Progenitor cell of endocrine pancreas (in vitro differentiated cells): ENCODE results near the gene PAK5. TPM values are rescaled to one million over a fixed set of nuclear protein-coding genes. Genes with fewer than 3 reads are reported as not detected.

Source experiments
- DNase-seq: peaks from one replicate; pipeline ENCODE4 v3.0.0; 2021; ENCODE audit warnings: low spot score; ENCODE audit not compliant: unreplicated experiment
- H3K27ac Mint-ChIP-seq: 2 replicates; pipeline ENCODE4 v1.8.0; 2021; ENCODE audit warnings: mild to moderate bottlenecking, moderate library complexity, mixed read lengths
- H3K27me3 Mint-ChIP-seq: 2 replicates; pipeline ENCODE4 v1.8.0; 2021; ENCODE audit warnings: mixed read lengths
- H3K36me3 Mint-ChIP-seq: 2 replicates; pipeline ENCODE4 v1.8.0; 2022; ENCODE audit warnings: mixed read lengths; ENCODE audit not compliant: insufficient read depth
- H3K4me1 Mint-ChIP-seq: 2 replicates; pipeline ENCODE4 v1.8.0; 2021; ENCODE audit warnings: low read depth, mixed read lengths
- H3K4me3 Mint-ChIP-seq: 2 replicates; pipeline ENCODE4 v1.8.0; 2021; ENCODE audit warnings: low read depth, mild to moderate bottlenecking, moderate library complexity, mixed read lengths
- H3K9me3 Mint-ChIP-seq: 2 replicates; pipeline ENCODE4 v1.8.0; 2021; ENCODE audit warnings: low read depth, mixed read lengths
- CTCF ChIP-seq: fragments of 200-600 bp; sonication (generic); IDR thresholded peaks from one replicate; pipeline ENCODE4 v1.5.0; 2021; ENCODE audit warnings: antibody characterized with exemption, mild to moderate bottlenecking; ENCODE audit not compliant: unreplicated experiment
- total RNA-seq: library from RNA; stranded (reverse); gene quantifications from 2 replicates; pipeline ENCODE4 v1.2.1, GENCODE V29; 2021

Gene PAK5
- total RNA-seq, 1 donor from 2014 or later: 12.2 TPM

GRCh38 chr20:9755301-9755700, 83.6 kb downstream of the PAK5 start:
- no peak for TF ChIP-seq CTCF
- H3K4me1 Mint-ChIP-seq: peaks cover 31% of the 10 kb centered on the region
- H3K36me3 Mint-ChIP-seq: peaks cover 1% of the 10 kb centered on the region
- no peak overlapping the region for H3K27ac Mint-ChIP-seq
- H3K27me3 Mint-ChIP-seq: no peaks in the 10 kb centered on the region
- H3K9me3 Mint-ChIP-seq: peaks cover 2% of the 10 kb centered on the region
- DNase-seq: no peak
- no peak overlapping the region for H3K4me3 Mint-ChIP-seq

- no peak for TF ChIP-seq CTCF
- H3K4me1 Mint-ChIP-seq: peaks cover 6% of the 10 kb centered on the region
- peaks cover 10% of the 10 kb centered on the region for H3K9me3 Mint-ChIP-seq
- no peaks in the 10 kb centered on the region for H3K27me3 Mint-ChIP-seq
- peaks cover 2% of the 10 kb centered on the region for H3K36me3 Mint-ChIP-seq
- H3K27ac Mint-ChIP-seq: no peak overlapping the region
- no peak for DNase-seq
- no peak overlapping the region for H3K4me3 Mint-ChIP-seq
These were observed 94.3 kb downstream of the PAK5 start for GRCh38 chr20:9744551-9744950.

GRCh38 chr20:9743871-9744270, 95.0 kb downstream of the PAK5 start:
- no peak for TF ChIP-seq CTCF
- peaks cover 10% of the 10 kb centered on the region for H3K9me3 Mint-ChIP-seq
- H3K27me3 Mint-ChIP-seq: no peaks in the 10 kb centered on the region
- no peak for DNase-seq
- peaks cover 13% of the 10 kb centered on the region for H3K4me1 Mint-ChIP-seq
- H3K36me3 Mint-ChIP-seq: peaks cover 2% of the 10 kb centered on the region
- H3K4me3 Mint-ChIP-seq: no peak overlapping the region
- H3K27ac Mint-ChIP-seq: no peak overlapping the region

GRCh38 chr20:9742821-9743220, 96.1 kb downstream of the PAK5 start:
- no peak overlapping the region for H3K27ac Mint-ChIP-seq
- H3K36me3 Mint-ChIP-seq: peaks cover 2% of the 10 kb centered on the region
- peaks cover 18% of the 10 kb centered on the region for H3K4me1 Mint-ChIP-seq
- no peak for TF ChIP-seq CTCF
- no peak overlapping the region for H3K4me3 Mint-ChIP-seq
- no peaks in the 10 kb centered on the region for H3K27me3 Mint-ChIP-seq
- H3K9me3 Mint-ChIP-seq: peaks cover 6% of the 10 kb centered on the region
- no peak for DNase-seq

GRCh38 chr20:9741996-9742395, 96.9 kb downstream of the PAK5 start:
- DNase-seq: no peak
- TF ChIP-seq CTCF: no peak
- Mint-ChIP-seq H3K4me3 (no peak overlapping the region), H3K4me1 (peaks cover 18% of the 10 kb centered on the region), H3K9me3 (peaks cover 8% of the 10 kb centered on the region), H3K27me3 (no peaks in the 10 kb centered on the region), H3K27ac (no peak overlapping the region), H3K36me3 (peaks cover 3% of the 10 kb centered on the region)
